Natural killer cell (primary cell): ENCODE results near the gene FAM222B. TPM values are rescaled to one million over a fixed set of nuclear protein-coding genes. Genes with fewer than 3 reads are reported as not detected.

Experiments
- ATAC-seq, 3 donors: fragments of 150-1000 bp in 2 of 3; fragments of 200-7000 bp in 1 of 3; cut with Tn5 transposase; 1 replicate in 1 of 3; 2 replicates in 2 of 3; pipeline ENCODE4 v1.10.0; 2021; ENCODE audit warnings: mild to moderate bottlenecking in 2 of 3, moderate library complexity in 2 of 3
- DNase-seq, 2 donors: peaks; one replicate each; pipeline versions ENCODE4 v3.0.0 to v3.0.0-alpha.2; 2013 to 2021; ENCODE audit warnings: mixed read lengths in 1 of 2
- H3K27ac ChIP-seq: one replicate; pipeline ENCODE4 v1.5.1; 2013; ENCODE audit warnings: mild to moderate bottlenecking, low read length
- H3K27me3 ChIP-seq: one replicate; pipeline ENCODE4 v1.6.1; 2013; ENCODE audit warnings: low read length; ENCODE audit not compliant: control insufficient read depth, insufficient read depth
- H3K36me3 ChIP-seq: one replicate; pipeline ENCODE4 v1.6.1; 2013; ENCODE audit warnings: low read length; ENCODE audit not compliant: control insufficient read depth, insufficient read depth
- H3K4me1 ChIP-seq: one replicate; pipeline ENCODE4 v1.6.1; 2013; ENCODE audit warnings: low read length; ENCODE audit not compliant: control insufficient read depth, insufficient read depth
- H3K4me3 ChIP-seq: one replicate; pipeline ENCODE4 v1.5.1; 2013; ENCODE audit warnings: low read length
- H3K9me3 ChIP-seq: one replicate; pipeline ENCODE4 v1.6.1; 2013; ENCODE audit warnings: low read length; ENCODE audit not compliant: control insufficient read depth, insufficient read depth
- H3K27ac Mint-ChIP-seq, 2 donors: one replicate each; pipeline ENCODE4 v1.8.0; 2022; ENCODE audit warnings: mild to moderate bottlenecking in 2 of 2, mixed read lengths in 2 of 2, moderate library complexity in 1 of 2
- H3K27me3 Mint-ChIP-seq, 2 donors: one replicate each; pipeline ENCODE4 v1.8.0; 2022; ENCODE audit warnings: low read depth in 2 of 2, mixed read lengths in 2 of 2
- H3K36me3 Mint-ChIP-seq: one replicate; pipeline ENCODE4 v1.8.0; 2022; ENCODE audit warnings: mixed read lengths
- H3K4me1 Mint-ChIP-seq, 2 donors: one replicate each; pipeline ENCODE4 v1.8.0; 2022; ENCODE audit warnings: mixed read lengths in 2 of 2
- H3K4me3 Mint-ChIP-seq: one replicate; pipeline ENCODE4 v1.8.0; 2022; ENCODE audit warnings: mild to moderate bottlenecking, moderate library complexity, mixed read lengths
- H3K9me3 Mint-ChIP-seq, 2 donors: one replicate each; pipeline ENCODE4 v1.8.0; 2022; ENCODE audit warnings: mixed read lengths in 2 of 2
- WGBS: methylation state at CpG from one replicate; pipeline ENCODE4 v1.1.7; 2013; ENCODE audit warnings: missing lambda C conversion rate; ENCODE audit not compliant: insufficient coverage; 5-methylcytosine and 5-hydroxymethylcytosine counted together
- intact Hi-C: fragments of 100-400 bp; cut with micrococcal nuclease; formaldehyde crosslinking; loops from one replicate; pipeline ENCODE4 v1.14.2; 2022
- total RNA-seq, 4 donors: library from RNA; stranded (reverse); fragments of 120-200 nt in 1 of 4; gene quantifications; one replicate each; pipeline versions ENCODE4 v1.2.3 to v1.2.4, GENCODE V29; 2013 to 2022
- TF ChIP-seq, protein P1 (sequence below): fragments of 200-600 bp; IDR thresholded peaks from one replicate; pipeline ENCODE4 v1.8.0; 2022; ENCODE audit warnings: antibody characterized with exemption

The FAM222B gene
- total RNA-seq, 3 donors from 2014 or later (not counting 1 experiment from before 2014, with no cell fraction given): 16.9 to 26.0 (median 20.0) TPM

DNA sequence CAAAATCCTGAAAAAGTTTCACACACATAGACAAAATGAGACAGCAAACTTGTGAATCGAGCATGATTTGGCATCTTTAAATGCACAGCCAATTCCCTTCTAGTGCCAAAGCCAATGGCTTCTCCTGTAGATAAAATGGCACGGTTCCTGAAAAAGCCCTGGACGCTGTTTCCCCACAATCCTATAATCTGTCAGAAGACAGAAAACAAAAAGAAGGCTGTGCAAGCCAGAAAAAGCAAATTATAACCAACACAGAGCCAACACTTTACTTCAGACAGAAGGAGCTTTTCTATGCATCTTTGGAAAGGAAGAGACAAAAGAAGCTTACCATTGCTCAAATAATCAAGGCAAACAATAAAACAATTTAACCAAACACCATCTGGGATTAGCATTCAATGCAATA, 23.8 kb downstream of the FAM222B start:
- TF ChIP-seq, protein P1, sequence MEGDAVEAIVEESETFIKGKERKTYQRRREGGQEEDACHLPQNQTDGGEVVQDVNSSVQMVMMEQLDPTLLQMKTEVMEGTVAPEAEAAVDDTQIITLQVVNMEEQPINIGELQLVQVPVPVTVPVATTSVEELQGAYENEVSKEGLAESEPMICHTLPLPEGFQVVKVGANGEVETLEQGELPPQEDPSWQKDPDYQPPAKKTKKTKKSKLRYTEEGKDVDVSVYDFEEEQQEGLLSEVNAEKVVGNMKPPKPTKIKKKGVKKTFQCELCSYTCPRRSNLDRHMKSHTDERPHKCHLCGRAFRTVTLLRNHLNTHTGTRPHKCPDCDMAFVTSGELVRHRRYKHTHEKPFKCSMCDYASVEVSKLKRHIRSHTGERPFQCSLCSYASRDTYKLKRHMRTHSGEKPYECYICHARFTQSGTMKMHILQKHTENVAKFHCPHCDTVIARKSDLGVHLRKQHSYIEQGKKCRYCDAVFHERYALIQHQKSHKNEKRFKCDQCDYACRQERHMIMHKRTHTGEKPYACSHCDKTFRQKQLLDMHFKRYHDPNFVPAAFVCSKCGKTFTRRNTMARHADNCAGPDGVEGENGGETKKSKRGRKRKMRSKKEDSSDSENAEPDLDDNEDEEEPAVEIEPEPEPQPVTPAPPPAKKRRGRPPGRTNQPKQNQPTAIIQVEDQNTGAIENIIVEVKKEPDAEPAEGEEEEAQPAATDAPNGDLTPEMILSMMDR: no peak
- H3K36me3 ChIP-seq: no peaks in the 10 kb centered on the region
- no peak overlapping the region for H3K27ac Mint-ChIP-seq
- H3K4me3 ChIP-seq: no peak overlapping the region
- H3K4me3 Mint-ChIP-seq: no peak overlapping the region
- no peak overlapping the region for H3K27ac ChIP-seq
- WGBS: 89% methylated on average over 3 of the region's 3 CpGs
- H3K4me1 ChIP-seq: no peaks in the 10 kb centered on the region
- H3K27me3 ChIP-seq: no peaks in the 10 kb centered on the region
- no peak for DNase-seq
- no peaks in the 10 kb centered on the region for H3K9me3 Mint-ChIP-seq
- H3K9me3 ChIP-seq: no peaks in the 10 kb centered on the region
- intact Hi-C loops: loop anchor here (10.0 kb wide), 1 partner anchor 54 kb away; no protein-coding TSS in a partner anchor
- no peaks in the 10 kb centered on the region for H3K27me3 Mint-ChIP-seq
- no peaks in the 10 kb centered on the region for H3K36me3 Mint-ChIP-seq
- no peak for ATAC-seq
- peaks cover 11 to 13% of the 10 kb centered on the region in 2 donors for H3K4me1 Mint-ChIP-seq

DNA sequence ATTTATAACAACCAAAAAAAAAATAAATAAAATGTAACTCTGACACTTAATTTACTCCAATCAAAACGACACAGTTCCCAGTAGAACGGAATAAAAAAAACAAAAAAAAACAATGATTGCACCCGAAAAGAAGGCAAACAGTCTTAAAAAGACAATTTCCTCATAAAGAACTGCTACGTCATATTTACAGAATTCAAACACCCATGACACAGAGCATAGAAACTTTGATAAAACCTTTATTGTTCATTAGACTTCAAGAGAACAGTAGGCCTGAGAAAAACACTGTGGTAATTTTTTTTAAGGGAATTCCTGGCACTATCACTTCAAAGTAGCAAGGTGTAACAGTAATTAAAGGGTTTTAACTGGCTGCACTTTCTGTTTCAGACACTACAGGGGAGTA, 26.1 kb downstream of the FAM222B start:
- H3K27me3 ChIP-seq: no peaks in the 10 kb centered on the region

DNA sequence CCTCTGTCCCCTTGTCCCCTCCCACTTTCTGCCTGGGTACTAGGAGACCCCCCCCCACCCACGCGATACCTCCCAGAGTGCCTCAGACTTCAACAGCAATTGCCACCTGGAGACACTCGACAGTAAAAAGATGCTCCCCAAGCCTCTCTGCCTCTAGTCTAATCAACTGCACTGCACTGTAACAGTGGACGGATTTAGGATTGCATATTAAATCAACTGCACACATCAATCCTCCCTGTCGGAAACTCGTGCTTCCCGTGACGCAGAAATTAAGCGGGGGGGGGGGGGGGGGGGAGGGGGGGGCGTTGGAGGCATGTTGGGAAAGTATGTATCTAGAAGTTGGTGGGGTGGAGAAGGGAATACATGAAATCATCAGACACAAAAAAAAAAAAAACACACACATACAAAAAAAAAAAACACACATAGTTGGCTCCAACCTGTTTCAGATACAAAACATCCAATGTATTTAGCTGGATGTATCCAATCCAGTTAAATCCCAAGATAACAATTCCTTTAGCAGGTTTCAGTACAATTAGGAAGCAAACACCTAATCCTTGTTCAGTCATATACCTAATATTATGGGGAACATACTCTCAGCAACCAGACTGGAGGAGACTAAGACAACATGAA, 29.7 kb downstream of the FAM222B start:
- H3K27me3 ChIP-seq: no peaks in the 10 kb centered on the region
- intact Hi-C loops: loop anchor here (1.0 to 10.0 kb wide), 2 partner anchors 29 to 48 kb away; partner anchors contain the start of gene FAM222B
- peaks cover 3% of the 10 kb centered on the region for H3K36me3 ChIP-seq
- H3K4me1 ChIP-seq: no peaks in the 10 kb centered on the region
- peak in 1 of 2 donors; percentile 79 for DNase-seq
- 0% methylated on average over 3 of the region's 10 CpGs for WGBS
- TF ChIP-seq, protein P1: no peak
- Mint-ChIP-seq H3K36me3 (no peaks in the 10 kb centered on the region), H3K27ac (peak overlapping the region; percentile 86 to 91), H3K4me3 (peak overlapping the region; percentile 88), H3K4me1 (peaks cover 19 to 29% of the 10 kb centered on the region in 2 donors), H3K27me3 (no peaks in the 10 kb centered on the region), H3K9me3 (no peaks in the 10 kb centered on the region)
- ATAC-seq: peak; percentile 36 to 57 (median 39)
- no peaks in the 10 kb centered on the region for H3K9me3 ChIP-seq
- H3K4me3 ChIP-seq: peak overlapping the region; percentile 90
- H3K27ac ChIP-seq: peak overlapping the region; percentile 82

More for the DNA sequence above, 26.1 kb downstream of the FAM222B start:
- H3K27me3 Mint-ChIP-seq: no peaks in the 10 kb centered on the region
- no peaks in the 10 kb centered on the region for H3K4me1 ChIP-seq
- peaks cover 16 to 20% of the 10 kb centered on the region in 2 donors for H3K4me1 Mint-ChIP-seq
- no peaks in the 10 kb centered on the region for H3K36me3 Mint-ChIP-seq
- H3K27ac ChIP-seq: no peak overlapping the region
- no peak overlapping the region for H3K4me3 Mint-ChIP-seq
- peak overlapping the region in 1 of 2 donors; percentile 26 for H3K27ac Mint-ChIP-seq
- H3K36me3 ChIP-seq: no peaks in the 10 kb centered on the region
- no peak for ATAC-seq
- H3K9me3 ChIP-seq: no peaks in the 10 kb centered on the region
- 88% methylated on average over 4 of the region's 4 CpGs for WGBS
- TF ChIP-seq, protein P1: no peak
- no peaks in the 10 kb centered on the region for H3K9me3 Mint-ChIP-seq
- intact Hi-C loops: loop anchor here (10.0 kb wide), 1 partner anchor 52 kb away; no protein-coding TSS in a partner anchor
- DNase-seq: no peak
- H3K4me3 ChIP-seq: no peak overlapping the region
